Measurements from ENCODE around the gene DMRT3. TPM values are rescaled to one million over a fixed set of nuclear protein-coding genes. Genes with fewer than 3 reads are reported as not detected.
A peak's percentile ranks its signal among the peaks of the same experiment; 100 is the strongest.
"Not testable (repeated sequence)": the region's sequence is repeated elsewhere in the genome, so short reads cannot be mapped to it uniquely, and the experiment has no call there.

Gene DMRT3
- total RNA-seq, 1 donor from 2014 or later, result 0.16 TPM

GRCh38 chr9:998299-999110 lies 22.1 kb downstream of the DMRT3 start:
- not testable (repeated sequence) for DNase-seq

DNA sequence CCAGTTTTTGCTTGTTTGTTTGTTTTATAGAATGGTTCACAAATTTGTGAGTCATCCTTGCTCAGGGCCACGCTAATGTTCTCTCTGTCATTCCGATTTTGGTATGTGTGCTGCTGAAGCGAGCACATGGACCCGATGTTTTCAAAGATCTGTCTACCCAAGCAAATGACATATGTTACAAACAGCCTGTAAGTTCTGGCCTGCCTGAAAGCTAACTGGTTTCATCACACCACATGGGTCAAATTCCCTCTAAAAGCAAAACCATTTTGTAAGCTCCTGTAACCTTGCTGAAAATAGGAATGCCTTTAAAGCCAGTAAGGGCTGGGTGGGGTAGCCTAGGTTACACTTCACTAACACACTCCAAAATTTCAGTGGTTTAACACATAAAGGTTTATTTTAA lies 25.4 kb downstream of the DMRT3 start:
- no peak for DNase-seq

DNA sequence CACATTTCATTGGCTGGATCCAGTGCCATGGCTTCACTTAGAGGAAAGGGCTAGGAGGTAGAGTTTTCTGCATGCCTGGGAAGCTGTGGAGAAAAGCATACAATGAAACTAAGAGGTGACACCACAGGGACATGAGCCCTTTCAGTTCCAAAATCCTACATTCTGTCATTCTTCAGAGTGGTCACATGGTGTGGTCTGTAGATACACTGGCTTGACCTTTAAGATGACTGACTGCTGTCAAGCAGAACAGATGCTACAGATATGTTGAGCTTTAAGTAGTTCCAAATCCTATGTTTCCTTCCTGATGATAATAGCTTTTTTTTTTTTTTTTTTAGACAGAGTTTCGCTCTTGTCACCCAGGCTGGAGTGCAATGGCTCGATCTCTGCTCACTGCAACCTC lies 26.2 kb downstream of the DMRT3 start:
- no peak for DNase-seq

DNA sequence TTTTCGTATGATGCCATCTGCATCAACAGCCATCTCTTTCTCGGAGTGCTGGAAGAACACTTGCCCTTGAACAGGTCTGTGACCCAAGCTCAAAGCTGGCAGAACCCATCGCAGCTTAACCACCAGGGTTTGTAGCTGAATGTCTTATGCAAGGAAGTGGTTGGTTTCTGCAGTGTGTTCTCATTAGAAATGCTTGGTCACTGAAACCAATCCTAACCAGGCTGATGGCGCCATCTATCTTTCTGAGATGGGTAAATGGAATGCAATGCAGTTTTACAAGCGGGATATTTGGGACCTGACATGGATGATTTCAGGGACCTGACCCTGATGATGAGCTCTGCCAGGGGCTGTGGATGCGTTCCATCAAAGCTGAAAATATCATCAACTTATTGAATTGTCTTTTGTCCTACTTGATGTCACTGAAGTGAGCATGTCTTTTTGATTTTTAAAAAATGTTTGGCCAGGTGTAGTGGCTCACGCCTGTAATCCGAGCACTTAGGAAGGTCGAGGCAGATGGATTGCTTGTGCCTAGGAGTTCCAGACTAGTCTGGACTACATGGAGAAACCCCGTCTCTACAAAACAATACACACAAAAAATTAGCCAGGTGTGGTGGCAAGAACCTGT lies 28.7 kb downstream of the DMRT3 start:
- no peak for DNase-seq

- no peak for DNase-seq
These were observed 30.9 kb downstream of the DMRT3 start for GRCh38 chr9:1007312-1007711.

- DNase-seq, result no peak
These were observed 31.8 kb downstream of the DMRT3 start for GRCh38 chr9:1008216-1008615.

- peak; percentile 64 for DNase-seq
These were observed 32.7 kb downstream of the DMRT3 start for GRCh38 chr9:1009101-1009707.

DNA sequence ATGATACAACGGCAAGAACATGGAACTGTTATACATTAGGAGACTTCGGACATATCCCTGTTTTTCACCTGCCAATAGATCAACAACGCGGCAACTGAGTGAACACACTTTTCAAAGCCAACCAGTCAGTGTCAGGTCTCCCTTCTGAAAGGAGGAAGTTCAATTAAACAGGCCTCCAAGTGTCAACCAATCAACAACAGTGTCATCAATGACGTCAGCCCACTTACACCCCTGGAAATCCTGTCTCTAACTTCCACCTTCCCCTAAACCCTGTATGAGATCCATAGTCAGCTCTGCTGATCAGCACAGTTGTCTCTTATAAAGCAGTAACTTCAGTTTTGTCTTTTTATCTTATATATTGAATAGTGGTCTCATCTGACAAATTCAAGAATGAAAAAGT lies 36.6 kb downstream of the DMRT3 start:
- DNase-seq, result no peak

GRCh38 chr9:1014225-1014624 lies 37.8 kb downstream of the DMRT3 start:
- DNase-seq, result no peak

GRCh38 chr9:1014640-1015039 lies 38.2 kb downstream of the DMRT3 start:
- DNase-seq, result no peak

DNA sequence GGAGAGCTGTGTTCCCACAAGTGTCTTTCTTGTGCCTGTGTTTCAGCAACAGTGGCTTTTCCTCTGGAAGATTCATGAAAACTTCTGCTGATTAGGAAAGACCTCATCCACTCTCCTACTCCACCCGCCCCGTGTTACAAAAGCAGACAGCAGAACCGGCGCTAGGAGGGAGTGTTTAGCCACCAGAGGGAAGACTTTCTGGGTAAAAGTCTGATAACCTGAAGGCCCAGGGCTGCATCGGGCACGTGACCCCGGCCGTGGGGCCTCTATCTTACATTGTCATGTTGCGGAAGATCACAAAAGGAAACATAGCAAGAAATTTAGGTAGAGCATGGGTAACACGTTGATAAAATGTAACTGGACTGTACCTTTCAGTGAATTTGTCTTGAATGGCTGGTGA lies 41.7 kb downstream of the DMRT3 start:
- DNase-seq, result no peak

GRCh38 chr9:1024112-1024511 lies 47.7 kb downstream of the DMRT3 start:
- DNase-seq, result no peak

DNA sequence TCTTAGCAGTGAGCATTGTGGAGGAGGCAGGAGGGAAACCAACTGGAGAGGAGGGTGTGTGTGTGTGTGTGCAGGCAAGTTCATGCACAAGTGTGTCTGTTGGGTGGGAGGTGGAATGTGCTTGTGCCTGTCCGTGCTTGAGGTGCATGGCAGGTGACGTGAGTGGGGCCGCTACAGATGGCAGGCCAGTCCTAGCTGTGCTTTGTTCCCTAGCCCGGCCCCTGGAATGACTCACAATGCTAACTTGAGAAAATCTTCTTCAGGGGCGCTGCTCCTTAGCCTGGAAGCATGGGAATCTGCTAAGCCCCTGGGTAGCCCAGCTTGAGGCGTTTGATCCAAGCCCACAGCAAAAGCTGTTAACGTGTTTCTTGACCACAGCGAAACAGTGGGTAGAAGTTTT lies 48.7 kb downstream of the DMRT3 start:
- DNase-seq, result no peak

GRCh38 chr9:1026219-1026618 lies 49.8 kb downstream of the DMRT3 start:
- no peak for DNase-seq

- no peak for DNase-seq
These were observed 52.2 kb downstream of the DMRT3 start for GRCh38 chr9:1028501-1029190.

DNA sequence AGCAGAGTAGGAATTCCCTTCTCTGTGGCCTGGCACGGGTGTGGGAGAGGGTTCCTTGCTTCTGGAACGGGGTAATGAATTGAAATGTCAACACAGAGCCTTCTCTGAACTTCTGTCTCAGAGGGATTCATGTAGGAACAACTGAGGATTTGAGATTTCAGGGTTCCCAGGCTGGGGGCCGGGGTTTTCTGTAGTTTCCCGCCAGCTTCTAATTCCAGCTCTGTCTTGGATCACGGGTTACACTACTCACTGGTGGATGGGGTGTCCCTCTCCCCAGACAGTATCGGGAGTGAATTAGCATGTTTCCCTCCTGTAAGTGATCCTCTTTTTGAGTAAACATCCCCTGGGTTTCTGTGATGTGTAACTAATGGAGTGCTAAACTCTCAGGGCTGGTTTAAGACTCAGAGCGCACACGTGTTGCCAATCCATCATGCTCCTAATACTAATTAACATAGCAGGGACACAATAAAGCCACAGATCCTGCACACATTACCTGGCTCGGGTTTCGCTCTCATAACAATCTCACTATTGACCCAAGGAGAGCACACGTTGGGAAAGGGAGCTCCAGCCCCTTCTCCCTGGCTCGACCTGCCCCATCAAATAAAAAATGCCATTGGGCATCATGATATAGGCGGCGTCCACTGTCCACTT lies 55.6 kb downstream of the DMRT3 start:
- no peak for DNase-seq

DNA sequence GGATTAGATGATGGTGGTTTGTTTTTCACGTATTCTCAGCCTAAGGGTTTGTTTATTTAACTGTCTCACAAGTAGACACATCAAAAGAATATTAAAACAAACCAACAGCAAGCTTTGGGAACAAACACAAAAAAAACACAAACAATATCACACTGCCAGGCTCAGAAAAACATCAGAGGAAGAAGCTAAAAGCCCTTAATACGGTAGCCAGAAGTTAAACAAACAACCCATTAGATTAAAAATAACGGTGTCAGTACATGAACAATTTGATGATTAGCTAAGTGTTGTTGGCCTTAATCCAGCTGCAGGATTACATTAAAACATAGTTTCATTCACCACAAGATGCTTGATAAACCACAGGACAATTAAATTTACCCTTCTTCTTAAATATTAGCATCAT lies 57.8 kb downstream of the DMRT3 start:
- DNase-seq, result no peak

GRCh38 chr9:1039589-1039988 lies 63.1 kb downstream of the DMRT3 start:
- DNase-seq, result no peak
